ENCODE measurements around the gene TVP23C. TPM values are rescaled to one million over a fixed set of nuclear protein-coding genes. Genes with fewer than 3 reads are reported as not detected.

The TVP23C gene
- total and polyA plus RNA-seq, 2 experiments from 2014 or later: 10.4 to 31.7 TPM

DNA sequence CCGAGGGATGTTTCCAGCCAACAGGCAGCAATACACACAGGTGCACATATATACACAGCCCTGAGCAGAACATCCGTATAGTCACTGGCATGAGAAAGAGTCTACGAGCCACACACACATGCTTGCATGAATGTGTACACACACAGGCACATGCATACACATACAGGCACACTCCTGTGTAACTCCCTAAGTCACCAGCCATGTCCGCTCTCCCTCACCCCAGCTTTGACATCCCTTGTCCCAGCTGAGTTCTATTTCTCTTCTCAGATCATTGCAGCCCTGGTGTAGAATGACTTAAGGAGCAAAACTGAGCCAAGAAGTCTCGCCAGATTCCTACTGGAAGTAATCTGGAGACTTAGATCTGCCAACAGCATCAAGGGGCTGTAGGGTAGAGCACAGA lies 108.9 kb downstream of the TVP23C start:
- DNase-seq (ENCODE audit: low spot score) (no peak), ATAC-seq (no peak)
- H3K36me3 ChIP-seq (ENCODE audit: insufficient read depth): no peaks in the 10 kb centered on the region
- no peaks in the 10 kb centered on the region for H4K20me1 ChIP-seq (replicated peaks; ENCODE audit: insufficient read depth)
- H3K9me3 Mint-ChIP-seq: peaks cover 8% of the 10 kb centered on the region; the same call in 2 of the 3 replicates
- no peaks in the 10 kb centered on the region for H3K79me2 ChIP-seq (replicated peaks; ENCODE audit: insufficient read depth)
- H2AFZ ChIP-seq: no peak overlapping the region
- no peak overlapping the region for H3K4me3 Mint-ChIP-seq
- peaks cover 19% of the 10 kb centered on the region for H3K36me3 Mint-ChIP-seq (ENCODE audit: low read depth)
- H3K27ac ChIP-seq (ENCODE audit: low read depth): no peak overlapping the region
- no peaks in the 10 kb centered on the region for H3K27me3 Mint-ChIP-seq (ENCODE audit: insufficient read depth, low read depth, poor library complexity)
- H3K27me3 ChIP-seq (ENCODE audit: insufficient read depth): no peaks in the 10 kb centered on the region
- no peaks in the 10 kb centered on the region for H3F3A ChIP-seq (replicated peaks; ENCODE audit: low read depth)
- no peak overlapping the region for H3K27ac Mint-ChIP-seq
- H3K4me1 Mint-ChIP-seq: no peaks in the 10 kb centered on the region
- no peaks in the 10 kb centered on the region for H3K9me2 ChIP-seq (ENCODE audit: insufficient read depth)
- H3K4me3 ChIP-seq: no peak overlapping the region
- TF ChIP-seq, protein P1, sequence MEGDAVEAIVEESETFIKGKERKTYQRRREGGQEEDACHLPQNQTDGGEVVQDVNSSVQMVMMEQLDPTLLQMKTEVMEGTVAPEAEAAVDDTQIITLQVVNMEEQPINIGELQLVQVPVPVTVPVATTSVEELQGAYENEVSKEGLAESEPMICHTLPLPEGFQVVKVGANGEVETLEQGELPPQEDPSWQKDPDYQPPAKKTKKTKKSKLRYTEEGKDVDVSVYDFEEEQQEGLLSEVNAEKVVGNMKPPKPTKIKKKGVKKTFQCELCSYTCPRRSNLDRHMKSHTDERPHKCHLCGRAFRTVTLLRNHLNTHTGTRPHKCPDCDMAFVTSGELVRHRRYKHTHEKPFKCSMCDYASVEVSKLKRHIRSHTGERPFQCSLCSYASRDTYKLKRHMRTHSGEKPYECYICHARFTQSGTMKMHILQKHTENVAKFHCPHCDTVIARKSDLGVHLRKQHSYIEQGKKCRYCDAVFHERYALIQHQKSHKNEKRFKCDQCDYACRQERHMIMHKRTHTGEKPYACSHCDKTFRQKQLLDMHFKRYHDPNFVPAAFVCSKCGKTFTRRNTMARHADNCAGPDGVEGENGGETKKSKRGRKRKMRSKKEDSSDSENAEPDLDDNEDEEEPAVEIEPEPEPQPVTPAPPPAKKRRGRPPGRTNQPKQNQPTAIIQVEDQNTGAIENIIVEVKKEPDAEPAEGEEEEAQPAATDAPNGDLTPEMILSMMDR (conservative IDR thresholded peaks at IDR 0.05; ENCODE audit: low read depth in 2 of 2): no peak
- no peak for TF ChIP-seq NANOG (IDR thresholded peaks at IDR 0.05; ENCODE audit: borderline replicate concordance)
- TF ChIP-seq ZNF331 (CRISPR knock-in tag; IDR thresholded peaks at IDR 0.05; ENCODE audit: low read depth): no peak
- no peak for TF ChIP-seq CREB1 (CRISPR knock-in tag; IDR thresholded peaks at IDR 0.05; ENCODE audit: low read depth)
- TF ChIP-seq, protein P2, sequence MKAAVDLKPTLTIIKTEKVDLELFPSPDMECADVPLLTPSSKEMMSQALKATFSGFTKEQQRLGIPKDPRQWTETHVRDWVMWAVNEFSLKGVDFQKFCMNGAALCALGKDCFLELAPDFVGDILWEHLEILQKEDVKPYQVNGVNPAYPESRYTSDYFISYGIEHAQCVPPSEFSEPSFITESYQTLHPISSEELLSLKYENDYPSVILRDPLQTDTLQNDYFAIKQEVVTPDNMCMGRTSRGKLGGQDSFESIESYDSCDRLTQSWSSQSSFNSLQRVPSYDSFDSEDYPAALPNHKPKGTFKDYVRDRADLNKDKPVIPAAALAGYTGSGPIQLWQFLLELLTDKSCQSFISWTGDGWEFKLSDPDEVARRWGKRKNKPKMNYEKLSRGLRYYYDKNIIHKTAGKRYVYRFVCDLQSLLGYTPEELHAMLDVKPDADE (IDR thresholded peaks at IDR 0.05): no peak
- TF ChIP-seq EZH2 (IDR thresholded peaks at IDR 0.05; ENCODE audit: low read depth, unreplicated experiment): no peak
- TF ChIP-seq, protein P3, sequence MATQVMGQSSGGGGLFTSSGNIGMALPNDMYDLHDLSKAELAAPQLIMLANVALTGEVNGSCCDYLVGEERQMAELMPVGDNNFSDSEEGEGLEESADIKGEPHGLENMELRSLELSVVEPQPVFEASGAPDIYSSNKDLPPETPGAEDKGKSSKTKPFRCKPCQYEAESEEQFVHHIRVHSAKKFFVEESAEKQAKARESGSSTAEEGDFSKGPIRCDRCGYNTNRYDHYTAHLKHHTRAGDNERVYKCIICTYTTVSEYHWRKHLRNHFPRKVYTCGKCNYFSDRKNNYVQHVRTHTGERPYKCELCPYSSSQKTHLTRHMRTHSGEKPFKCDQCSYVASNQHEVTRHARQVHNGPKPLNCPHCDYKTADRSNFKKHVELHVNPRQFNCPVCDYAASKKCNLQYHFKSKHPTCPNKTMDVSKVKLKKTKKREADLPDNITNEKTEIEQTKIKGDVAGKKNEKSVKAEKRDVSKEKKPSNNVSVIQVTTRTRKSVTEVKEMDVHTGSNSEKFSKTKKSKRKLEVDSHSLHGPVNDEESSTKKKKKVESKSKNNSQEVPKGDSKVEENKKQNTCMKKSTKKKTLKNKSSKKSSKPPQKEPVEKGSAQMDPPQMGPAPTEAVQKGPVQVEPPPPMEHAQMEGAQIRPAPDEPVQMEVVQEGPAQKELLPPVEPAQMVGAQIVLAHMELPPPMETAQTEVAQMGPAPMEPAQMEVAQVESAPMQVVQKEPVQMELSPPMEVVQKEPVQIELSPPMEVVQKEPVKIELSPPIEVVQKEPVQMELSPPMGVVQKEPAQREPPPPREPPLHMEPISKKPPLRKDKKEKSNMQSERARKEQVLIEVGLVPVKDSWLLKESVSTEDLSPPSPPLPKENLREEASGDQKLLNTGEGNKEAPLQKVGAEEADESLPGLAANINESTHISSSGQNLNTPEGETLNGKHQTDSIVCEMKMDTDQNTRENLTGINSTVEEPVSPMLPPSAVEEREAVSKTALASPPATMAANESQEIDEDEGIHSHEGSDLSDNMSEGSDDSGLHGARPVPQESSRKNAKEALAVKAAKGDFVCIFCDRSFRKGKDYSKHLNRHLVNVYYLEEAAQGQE (IDR thresholded peaks at IDR 0.05; ENCODE audit: unreplicated experiment): no peak
- TF ChIP-seq EZH2phosphoT487 (IDR thresholded peaks at IDR 0.05; ENCODE audit: unreplicated experiment): no peak
- no peak for TF ChIP-seq ZNF114 (CRISPR knock-in tag; IDR thresholded peaks at IDR 0.05)
- no peak for TF ChIP-seq STAT1 (IDR thresholded peaks at IDR 0.05; ENCODE audit: unreplicated experiment)
- no peak for TF ChIP-seq POLR2AphosphoS5 (IDR thresholded peaks at IDR 0.05; ENCODE audit: low read depth)
- no peak for TF ChIP-seq JUNB (IDR thresholded peaks at IDR 0.05; ENCODE audit: unreplicated experiment)
- TF ChIP-seq, protein P4, sequence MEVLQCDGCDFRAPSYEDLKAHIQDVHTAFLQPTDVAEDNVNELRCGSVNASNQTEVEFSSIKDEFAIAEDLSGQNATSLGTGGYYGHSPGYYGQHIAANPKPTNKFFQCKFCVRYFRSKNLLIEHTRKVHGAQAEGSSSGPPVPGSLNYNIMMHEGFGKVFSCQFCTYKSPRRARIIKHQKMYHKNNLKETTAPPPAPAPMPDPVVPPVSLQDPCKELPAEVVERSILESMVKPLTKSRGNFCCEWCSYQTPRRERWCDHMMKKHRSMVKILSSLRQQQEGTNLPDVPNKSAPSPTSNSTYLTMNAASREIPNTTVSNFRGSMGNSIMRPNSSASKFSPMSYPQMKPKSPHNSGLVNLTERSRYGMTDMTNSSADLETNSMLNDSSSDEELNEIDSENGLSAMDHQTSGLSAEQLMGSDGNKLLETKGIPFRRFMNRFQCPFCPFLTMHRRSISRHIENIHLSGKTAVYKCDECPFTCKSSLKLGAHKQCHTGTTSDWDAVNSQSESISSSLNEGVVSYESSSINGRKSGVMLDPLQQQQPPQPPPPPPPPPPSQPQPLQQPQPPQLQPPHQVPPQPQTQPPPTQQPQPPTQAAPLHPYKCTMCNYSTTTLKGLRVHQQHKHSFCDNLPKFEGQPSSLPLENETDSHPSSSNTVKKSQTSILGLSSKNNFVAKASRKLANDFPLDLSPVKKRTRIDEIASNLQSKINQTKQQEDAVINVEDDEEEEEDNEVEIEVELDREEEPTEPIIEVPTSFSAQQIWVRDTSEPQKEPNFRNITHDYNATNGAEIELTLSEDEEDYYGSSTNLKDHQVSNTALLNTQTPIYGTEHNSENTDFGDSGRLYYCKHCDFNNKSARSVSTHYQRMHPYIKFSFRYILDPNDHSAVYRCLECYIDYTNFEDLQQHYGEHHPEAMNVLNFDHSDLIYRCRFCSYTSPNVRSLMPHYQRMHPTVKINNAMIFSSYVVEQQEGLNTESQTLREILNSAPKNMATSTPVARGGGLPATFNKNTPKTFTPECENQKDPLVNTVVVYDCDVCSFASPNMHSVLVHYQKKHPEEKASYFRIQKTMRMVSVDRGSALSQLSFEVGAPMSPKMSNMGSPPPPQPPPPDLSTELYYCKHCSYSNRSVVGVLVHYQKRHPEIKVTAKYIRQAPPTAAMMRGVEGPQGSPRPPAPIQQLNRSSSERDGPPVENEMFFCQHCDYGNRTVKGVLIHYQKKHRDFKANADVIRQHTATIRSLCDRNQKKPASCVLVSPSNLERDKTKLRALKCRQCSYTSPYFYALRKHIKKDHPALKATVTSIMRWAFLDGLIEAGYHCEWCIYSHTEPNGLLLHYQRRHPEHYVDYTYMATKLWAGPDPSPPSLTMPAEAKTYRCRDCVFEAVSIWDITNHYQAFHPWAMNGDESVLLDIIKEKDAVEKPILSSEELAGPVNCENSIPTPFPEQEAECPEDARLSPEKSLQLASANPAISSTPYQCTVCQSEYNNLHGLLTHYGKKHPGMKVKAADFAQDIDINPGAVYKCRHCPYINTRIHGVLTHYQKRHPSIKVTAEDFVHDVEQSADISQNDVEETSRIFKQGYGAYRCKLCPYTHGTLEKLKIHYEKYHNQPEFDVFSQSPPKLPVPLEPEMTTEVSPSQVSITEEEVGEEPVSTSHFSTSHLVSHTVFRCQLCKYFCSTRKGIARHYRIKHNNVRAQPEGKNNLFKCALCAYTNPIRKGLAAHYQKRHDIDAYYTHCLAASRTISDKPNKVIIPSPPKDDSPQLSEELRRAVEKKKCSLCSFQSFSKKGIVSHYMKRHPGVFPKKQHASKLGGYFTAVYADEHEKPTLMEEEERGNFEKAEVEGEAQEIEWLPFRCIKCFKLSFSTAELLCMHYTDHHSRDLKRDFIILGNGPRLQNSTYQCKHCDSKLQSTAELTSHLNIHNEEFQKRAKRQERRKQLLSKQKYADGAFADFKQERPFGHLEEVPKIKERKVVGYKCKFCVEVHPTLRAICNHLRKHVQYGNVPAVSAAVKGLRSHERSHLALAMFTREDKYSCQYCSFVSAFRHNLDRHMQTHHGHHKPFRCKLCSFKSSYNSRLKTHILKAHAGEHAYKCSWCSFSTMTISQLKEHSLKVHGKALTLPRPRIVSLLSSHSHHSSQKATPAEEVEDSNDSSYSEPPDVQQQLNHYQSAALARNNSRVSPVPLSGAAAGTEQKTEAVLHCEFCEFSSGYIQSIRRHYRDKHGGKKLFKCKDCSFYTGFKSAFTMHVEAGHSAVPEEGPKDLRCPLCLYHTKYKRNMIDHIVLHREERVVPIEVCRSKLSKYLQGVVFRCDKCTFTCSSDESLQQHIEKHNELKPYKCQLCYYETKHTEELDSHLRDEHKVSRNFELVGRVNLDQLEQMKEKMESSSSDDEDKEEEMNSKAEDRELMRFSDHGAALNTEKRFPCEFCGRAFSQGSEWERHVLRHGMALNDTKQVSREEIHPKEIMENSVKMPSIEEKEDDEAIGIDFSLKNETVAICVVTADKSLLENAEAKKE (CRISPR knock-in tag; IDR thresholded peaks at IDR 0.05): no peak
- H3K4me1 ChIP-seq (ENCODE audit: insufficient read depth): no peaks in the 10 kb centered on the region
- no peak overlapping the region for H3K4me2 ChIP-seq
